ENCODE results near the gene NAV2.

DNA sequence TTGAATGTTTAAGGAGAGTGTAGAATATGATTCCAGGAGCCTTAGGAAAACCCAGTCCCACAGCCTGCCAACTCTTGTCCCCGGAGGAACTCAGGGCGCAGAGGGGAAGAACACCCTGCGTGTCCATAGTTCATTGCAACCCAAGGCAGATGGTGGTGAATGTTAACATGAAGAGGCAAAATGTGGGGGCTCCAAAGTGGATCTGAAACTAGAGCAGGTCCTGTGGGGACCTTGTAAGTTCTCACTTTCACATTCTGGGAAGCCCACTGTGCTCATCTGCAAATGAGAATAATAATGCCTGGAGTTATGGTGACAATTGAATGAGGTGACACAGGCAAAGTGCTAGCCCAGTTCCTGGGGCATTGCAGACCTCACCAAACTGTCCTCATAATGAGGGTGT, 246.6 kb downstream of the NAV2 start:
- TF ChIP-seq, protein P1, sequence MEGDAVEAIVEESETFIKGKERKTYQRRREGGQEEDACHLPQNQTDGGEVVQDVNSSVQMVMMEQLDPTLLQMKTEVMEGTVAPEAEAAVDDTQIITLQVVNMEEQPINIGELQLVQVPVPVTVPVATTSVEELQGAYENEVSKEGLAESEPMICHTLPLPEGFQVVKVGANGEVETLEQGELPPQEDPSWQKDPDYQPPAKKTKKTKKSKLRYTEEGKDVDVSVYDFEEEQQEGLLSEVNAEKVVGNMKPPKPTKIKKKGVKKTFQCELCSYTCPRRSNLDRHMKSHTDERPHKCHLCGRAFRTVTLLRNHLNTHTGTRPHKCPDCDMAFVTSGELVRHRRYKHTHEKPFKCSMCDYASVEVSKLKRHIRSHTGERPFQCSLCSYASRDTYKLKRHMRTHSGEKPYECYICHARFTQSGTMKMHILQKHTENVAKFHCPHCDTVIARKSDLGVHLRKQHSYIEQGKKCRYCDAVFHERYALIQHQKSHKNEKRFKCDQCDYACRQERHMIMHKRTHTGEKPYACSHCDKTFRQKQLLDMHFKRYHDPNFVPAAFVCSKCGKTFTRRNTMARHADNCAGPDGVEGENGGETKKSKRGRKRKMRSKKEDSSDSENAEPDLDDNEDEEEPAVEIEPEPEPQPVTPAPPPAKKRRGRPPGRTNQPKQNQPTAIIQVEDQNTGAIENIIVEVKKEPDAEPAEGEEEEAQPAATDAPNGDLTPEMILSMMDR (IDR thresholded peaks at IDR 0.05 in 2 of 3, conservative IDR thresholded peaks at IDR 0.05 in 1 of 3; ENCODE audit: borderline replicate concordance in 1 of 3, insufficient read depth in 1 of 3, low read depth in 2 of 3, low read length in 2 of 3) = no peak
- TF ChIP-seq RAD21 (IDR thresholded peaks at IDR 0.05; ENCODE audit: low read depth) (no peak), POLR2AphosphoS5 (IDR thresholded peaks at IDR 0.05; ENCODE audit: low read depth, low read length) (no peak), POLR2A (IDR thresholded peaks at IDR 0.05; ENCODE audit: borderline replicate concordance, extremely low read depth, insufficient read depth, insufficient read length) (no peak), EZH2 (IDR thresholded peaks at IDR 0.05) (no peak), ZBTB33 (IDR thresholded peaks at IDR 0.05; ENCODE audit: extremely low read depth, insufficient replicate concordance, low read length) (no peak)
- TF ChIP-seq, protein P2, sequence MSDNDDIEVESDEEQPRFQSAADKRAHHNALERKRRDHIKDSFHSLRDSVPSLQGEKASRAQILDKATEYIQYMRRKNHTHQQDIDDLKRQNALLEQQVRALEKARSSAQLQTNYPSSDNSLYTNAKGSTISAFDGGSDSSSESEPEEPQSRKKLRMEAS (IDR thresholded peaks at IDR 0.05) = no peak
- TF ChIP-seq, protein P3, sequence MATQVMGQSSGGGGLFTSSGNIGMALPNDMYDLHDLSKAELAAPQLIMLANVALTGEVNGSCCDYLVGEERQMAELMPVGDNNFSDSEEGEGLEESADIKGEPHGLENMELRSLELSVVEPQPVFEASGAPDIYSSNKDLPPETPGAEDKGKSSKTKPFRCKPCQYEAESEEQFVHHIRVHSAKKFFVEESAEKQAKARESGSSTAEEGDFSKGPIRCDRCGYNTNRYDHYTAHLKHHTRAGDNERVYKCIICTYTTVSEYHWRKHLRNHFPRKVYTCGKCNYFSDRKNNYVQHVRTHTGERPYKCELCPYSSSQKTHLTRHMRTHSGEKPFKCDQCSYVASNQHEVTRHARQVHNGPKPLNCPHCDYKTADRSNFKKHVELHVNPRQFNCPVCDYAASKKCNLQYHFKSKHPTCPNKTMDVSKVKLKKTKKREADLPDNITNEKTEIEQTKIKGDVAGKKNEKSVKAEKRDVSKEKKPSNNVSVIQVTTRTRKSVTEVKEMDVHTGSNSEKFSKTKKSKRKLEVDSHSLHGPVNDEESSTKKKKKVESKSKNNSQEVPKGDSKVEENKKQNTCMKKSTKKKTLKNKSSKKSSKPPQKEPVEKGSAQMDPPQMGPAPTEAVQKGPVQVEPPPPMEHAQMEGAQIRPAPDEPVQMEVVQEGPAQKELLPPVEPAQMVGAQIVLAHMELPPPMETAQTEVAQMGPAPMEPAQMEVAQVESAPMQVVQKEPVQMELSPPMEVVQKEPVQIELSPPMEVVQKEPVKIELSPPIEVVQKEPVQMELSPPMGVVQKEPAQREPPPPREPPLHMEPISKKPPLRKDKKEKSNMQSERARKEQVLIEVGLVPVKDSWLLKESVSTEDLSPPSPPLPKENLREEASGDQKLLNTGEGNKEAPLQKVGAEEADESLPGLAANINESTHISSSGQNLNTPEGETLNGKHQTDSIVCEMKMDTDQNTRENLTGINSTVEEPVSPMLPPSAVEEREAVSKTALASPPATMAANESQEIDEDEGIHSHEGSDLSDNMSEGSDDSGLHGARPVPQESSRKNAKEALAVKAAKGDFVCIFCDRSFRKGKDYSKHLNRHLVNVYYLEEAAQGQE (IDR thresholded peaks at IDR 0.05; ENCODE audit: low read depth) = no peak

Measured in HCT116 (cell line).